Trophoblast cell (in vitro differentiated cells and primary cell): ENCODE results near the gene NPHS1.
"Not testable (repeated sequence)": the region's sequence is repeated elsewhere in the genome, so short reads cannot be mapped to it uniquely, and the experiment has no call there.

Experiments
- DNase-seq, 2 donors: peaks; one replicate each; pipeline ENCODE4 v3.0.0-alpha.2; 2016
- H2AFZ ChIP-seq: 2 replicates; pipeline ENCODE4 v1.6.1; 2013; ENCODE audit warnings: low read length, moderate library complexity, mild to moderate bottlenecking; ENCODE audit not compliant: insufficient read depth, poor library complexity
- H2AK5ac ChIP-seq: 2 replicates; pipeline ENCODE4 v1.6.1; 2013; ENCODE audit warnings: mild to moderate bottlenecking, low read length
- H2BK120ac ChIP-seq: 2 replicates; pipeline ENCODE4 v1.6.1; 2013; ENCODE audit warnings: low read length, mild to moderate bottlenecking, moderate library complexity; ENCODE audit not compliant: insufficient read depth, poor library complexity
- H2BK12ac ChIP-seq: 2 replicates; pipeline ENCODE4 v1.6.1; 2013; ENCODE audit warnings: mild to moderate bottlenecking, low read length, moderate library complexity
- H2BK5ac ChIP-seq: 2 replicates; pipeline ENCODE4 v1.6.1; 2013; ENCODE audit warnings: low read length, low read depth, moderate library complexity, mild to moderate bottlenecking; ENCODE audit not compliant: poor library complexity
- H3K14ac ChIP-seq: 2 replicates; pipeline ENCODE4 v1.6.1; 2013; ENCODE audit warnings: mild to moderate bottlenecking, low read length
- H3K18ac ChIP-seq: 2 replicates; pipeline ENCODE4 v1.6.1; 2013; ENCODE audit warnings: mild to moderate bottlenecking, low read length
- H3K23ac ChIP-seq: 2 replicates; pipeline ENCODE4 v1.6.1; 2013; ENCODE audit warnings: low read length
- H3K27ac ChIP-seq: 2 replicates; pipeline ENCODE4 v1.5.1; 2013; ENCODE audit warnings: low read depth, mild to moderate bottlenecking, inconsistent platforms, low read length, moderate library complexity
- H3K27me3 ChIP-seq: 2 replicates; pipeline ENCODE4 v1.6.1; 2013; ENCODE audit warnings: inconsistent platforms, mild to moderate bottlenecking, low read length, moderate library complexity; ENCODE audit not compliant: insufficient read depth
- H3K36me3 ChIP-seq, 2 experiments: 1 replicate in 1 of 2; 2 replicates in 1 of 2; pipeline ENCODE4 v1.6.1; 2013; ENCODE audit warnings: low read length in 2 of 2, mild to moderate bottlenecking in 2 of 2, moderate library complexity in 1 of 2; ENCODE audit not compliant: insufficient read depth in 2 of 2, control insufficient read depth in 1 of 2
- H3K4ac ChIP-seq: 2 replicates; pipeline ENCODE4 v1.6.1; 2013; ENCODE audit warnings: low read depth, mild to moderate bottlenecking, low read length, moderate library complexity
- H3K4me1 ChIP-seq, 2 experiments: 1 replicate in 1 of 2; 2 replicates in 1 of 2; pipeline ENCODE4 v1.6.1; 2013; ENCODE audit warnings: low read length in 2 of 2, mild to moderate bottlenecking in 2 of 2, moderate library complexity in 1 of 2; ENCODE audit not compliant: insufficient read depth in 2 of 2, control insufficient read depth in 1 of 2
- H3K4me2 ChIP-seq: 2 replicates; pipeline ENCODE4 v1.6.1; 2013; ENCODE audit warnings: inconsistent platforms, mild to moderate bottlenecking, low read length, moderate library complexity
- H3K4me3 ChIP-seq: 2 replicates; pipeline ENCODE4 v1.5.1; 2013; ENCODE audit warnings: mild to moderate bottlenecking, low read depth, low read length, inconsistent platforms
- H3K79me1 ChIP-seq: one replicate; pipeline ENCODE4 v1.6.1; 2013; ENCODE audit warnings: low read length
- H3K79me2 ChIP-seq: 2 replicates; pipeline ENCODE4 v1.6.1; 2013; ENCODE audit warnings: low read length, mild to moderate bottlenecking; ENCODE audit not compliant: control insufficient read depth, insufficient read depth, poor library complexity
- H3K9ac ChIP-seq: 2 replicates; pipeline ENCODE4 v1.6.1; 2013; ENCODE audit warnings: mild to moderate bottlenecking, low read length
- H3K9me3 ChIP-seq: 2 replicates; pipeline ENCODE4 v1.6.1; 2013; ENCODE audit warnings: low read depth, mild to moderate bottlenecking, control low read depth, inconsistent platforms, low read length; ENCODE audit not compliant: insufficient read depth
- H4K12ac ChIP-seq: 2 replicates; pipeline ENCODE4 v1.6.1; 2013; ENCODE audit warnings: low read depth, mild to moderate bottlenecking, low read length, moderate library complexity
- H4K8ac ChIP-seq: 2 replicates; pipeline ENCODE4 v1.6.1; 2013; ENCODE audit warnings: low read depth, mild to moderate bottlenecking, low read length, moderate library complexity
- H4K91ac ChIP-seq: one replicate; pipeline ENCODE4 v1.6.1; 2013; ENCODE audit warnings: low read depth, mild to moderate bottlenecking, low read length, moderate library complexity
- WGBS: extraction: QIAGEN DNeasy Blood & Tissue Kit; methylation state at CpG from one replicate; pipeline ENCODE4 v1.1.7; 2013; ENCODE audit warnings: missing lambda C conversion rate; ENCODE audit not compliant: insufficient read length, insufficient coverage; ENCODE audit errors: extremely low coverage; 5-methylcytosine and 5-hydroxymethylcytosine counted together

The NPHS1 gene

DNA sequence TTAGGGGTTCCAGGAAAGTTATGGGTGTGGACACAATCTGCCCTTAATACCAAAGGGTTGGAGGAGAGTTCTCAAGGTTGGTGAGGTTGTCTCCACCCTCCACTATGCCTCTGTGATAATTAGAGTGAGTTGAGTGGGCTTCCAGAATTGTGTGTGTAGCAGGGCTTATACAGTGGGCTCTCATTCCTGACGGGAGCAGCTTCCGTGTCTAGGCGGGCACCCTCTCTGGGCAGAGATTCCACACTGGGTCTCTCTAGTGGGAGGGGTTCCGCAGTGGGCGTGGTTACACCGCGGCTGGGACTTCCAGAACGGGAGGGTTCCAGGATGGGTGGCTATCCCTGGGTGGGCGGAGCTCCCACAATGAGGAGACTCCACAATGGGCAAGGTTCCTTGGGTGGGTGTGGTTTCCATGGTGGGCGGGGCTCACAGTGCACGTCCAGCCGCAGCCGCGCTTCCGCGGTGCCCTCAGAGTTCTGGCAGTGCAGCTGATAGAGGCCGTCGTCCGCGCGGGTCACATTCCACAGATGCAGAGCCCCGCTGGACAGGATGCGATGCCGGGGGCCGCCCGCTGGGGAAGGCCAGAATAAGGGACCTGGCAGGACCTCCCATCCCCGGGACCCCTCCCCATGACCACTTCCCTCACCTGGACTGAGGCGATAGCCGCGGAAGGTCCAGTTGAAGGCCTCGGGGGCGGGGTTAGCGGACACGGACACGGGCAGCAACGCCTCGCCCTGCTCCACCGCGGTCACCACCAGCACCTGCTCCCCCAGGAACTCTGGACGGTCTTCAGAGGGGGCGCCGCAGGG, 8.4 kb downstream of the NPHS1 start:
- H3K79me1 ChIP-seq = no peaks in the 10 kb centered on the region
- H3K18ac ChIP-seq = no peak overlapping the region
- no peak overlapping the region for H4K8ac ChIP-seq
- no peak overlapping the region for H4K91ac ChIP-seq
- DNase-seq = no peak
- no peak overlapping the region for H3K4me3 ChIP-seq
- H4K12ac ChIP-seq = no peak overlapping the region
- H3K27ac ChIP-seq = no peak overlapping the region
- no peak overlapping the region for H2BK5ac ChIP-seq
- H3K9me3 ChIP-seq = peaks cover 20% of the 10 kb centered on the region
- no peak overlapping the region for H2BK120ac ChIP-seq
- no peak overlapping the region for H2AK5ac ChIP-seq
- no peak overlapping the region for H3K23ac ChIP-seq
- no peak overlapping the region for H3K4me2 ChIP-seq
- no peak overlapping the region for H3K4ac ChIP-seq
- no peak overlapping the region for H2AFZ ChIP-seq
- peaks cover 3 to 7% of the 10 kb centered on the region in 2 experiments for H3K4me1 ChIP-seq
- peaks cover 33% of the 10 kb centered on the region for H3K27me3 ChIP-seq
- no peak overlapping the region for H2BK12ac ChIP-seq
- WGBS = no CpG with 5 or more reads among the region's 42 CpGs
- H3K14ac ChIP-seq = no peak overlapping the region
- no peaks in the 10 kb centered on the region for H3K79me2 ChIP-seq
- no peaks in the 10 kb centered on the region for H3K36me3 ChIP-seq
- H3K9ac ChIP-seq = no peak overlapping the region

DNA sequence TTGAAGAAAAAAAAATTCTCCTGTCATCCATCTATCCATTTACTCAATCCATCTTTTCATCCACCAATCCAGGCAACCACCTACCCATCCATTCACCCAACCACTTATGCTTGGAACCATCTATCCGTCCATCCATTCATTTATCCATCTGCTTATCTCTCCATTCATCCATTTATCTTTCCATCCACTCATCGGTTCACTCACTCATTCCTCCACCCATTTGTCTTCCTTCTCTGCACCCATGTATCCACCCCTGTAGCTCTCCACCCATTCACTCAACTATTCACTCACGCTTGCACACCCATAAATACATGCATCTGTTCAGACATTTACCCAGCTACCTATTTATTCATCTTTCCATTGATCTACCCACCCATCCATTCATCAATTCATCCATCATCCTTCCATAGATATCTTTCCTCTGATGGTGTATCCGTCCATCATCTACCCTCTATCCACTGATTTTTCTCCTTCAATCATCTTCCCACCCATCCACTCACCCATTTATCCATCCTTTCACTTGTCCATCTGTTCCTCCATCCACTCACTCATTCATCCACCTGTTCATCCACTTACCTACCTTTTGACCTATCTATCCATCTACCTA, 9.5 kb downstream of the NPHS1 start:
- no peaks in the 10 kb centered on the region for H3K36me3 ChIP-seq
- no peaks in the 10 kb centered on the region for H3K79me2 ChIP-seq
- no peak overlapping the region for H3K27ac ChIP-seq
- no peak overlapping the region for H4K8ac ChIP-seq
- H2AFZ ChIP-seq = no peak overlapping the region
- no peak overlapping the region for H3K4me2 ChIP-seq
- WGBS = no CpG with 5 or more reads among the region's 4 CpGs
- H2BK12ac ChIP-seq = no peak overlapping the region
- DNase-seq = no peak
- peaks cover 3 to 7% of the 10 kb centered on the region in 2 experiments for H3K4me1 ChIP-seq
- H3K18ac ChIP-seq = no peak overlapping the region
- no peak overlapping the region for H3K14ac ChIP-seq
- H3K27me3 ChIP-seq = peaks cover 33% of the 10 kb centered on the region
- no peak overlapping the region for H3K4me3 ChIP-seq
- H2BK120ac ChIP-seq = no peak overlapping the region
- no peaks in the 10 kb centered on the region for H3K79me1 ChIP-seq
- no peak overlapping the region for H3K4ac ChIP-seq
- H2BK5ac ChIP-seq = no peak overlapping the region
- no peak overlapping the region for H2AK5ac ChIP-seq
- no peak overlapping the region for H4K12ac ChIP-seq
- peaks cover 20% of the 10 kb centered on the region for H3K9me3 ChIP-seq
- H4K91ac ChIP-seq = no peak overlapping the region
- no peak overlapping the region for H3K9ac ChIP-seq
- no peak overlapping the region for H3K23ac ChIP-seq

DNA sequence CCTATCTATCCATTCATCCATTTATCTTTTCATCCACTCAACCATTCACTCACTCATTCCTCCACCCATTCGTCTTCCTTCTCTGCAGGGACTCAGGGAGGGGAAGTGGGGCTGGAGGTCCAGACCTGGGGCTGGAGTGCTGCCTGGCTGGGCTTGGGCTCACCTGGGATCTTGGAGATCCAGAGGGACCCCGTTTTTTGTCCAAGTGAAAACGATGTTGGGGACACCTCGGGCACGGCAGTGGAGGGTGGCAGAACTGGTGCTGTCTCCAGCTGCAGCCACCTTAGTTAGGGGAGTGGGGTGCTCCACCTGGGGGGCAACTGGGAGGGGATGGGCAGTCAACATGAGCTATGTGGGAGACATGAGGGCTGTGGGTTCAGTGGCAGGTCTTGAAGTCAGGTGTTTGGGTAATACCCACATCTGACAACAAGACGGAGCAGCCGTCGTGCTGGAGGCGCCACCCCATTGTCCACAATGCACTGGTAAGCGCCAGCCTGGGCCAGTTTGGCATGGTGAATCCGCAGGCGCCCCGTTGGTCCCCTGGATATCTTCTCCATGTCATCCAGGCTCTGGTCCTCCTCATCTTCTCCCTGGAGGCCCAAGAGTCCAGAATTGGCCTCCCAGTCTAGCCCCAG, 10.2 kb downstream of the NPHS1 start:
- H2BK5ac ChIP-seq = no peak overlapping the region
- no peak overlapping the region for H3K27ac ChIP-seq
- no peak overlapping the region for H3K9ac ChIP-seq
- no peaks in the 10 kb centered on the region for H3K79me2 ChIP-seq
- H3K14ac ChIP-seq = no peak overlapping the region
- H4K8ac ChIP-seq = no peak overlapping the region
- H3K4ac ChIP-seq = no peak overlapping the region
- WGBS = 100% methylated on average over 1 of the region's 13 CpGs
- H2AK5ac ChIP-seq = no peak overlapping the region
- DNase-seq = no peak
- H3K4me1 ChIP-seq = peaks cover 3 to 7% of the 10 kb centered on the region in 2 experiments
- H2BK120ac ChIP-seq = no peak overlapping the region
- H3K27me3 ChIP-seq = peaks cover 33% of the 10 kb centered on the region
- peaks cover 20% of the 10 kb centered on the region for H3K9me3 ChIP-seq
- H3K79me1 ChIP-seq = no peaks in the 10 kb centered on the region
- no peak overlapping the region for H3K18ac ChIP-seq
- no peak overlapping the region for H4K12ac ChIP-seq
- no peak overlapping the region for H3K4me3 ChIP-seq
- H2BK12ac ChIP-seq = no peak overlapping the region
- H2AFZ ChIP-seq = no peak overlapping the region
- no peak overlapping the region for H3K4me2 ChIP-seq
- no peaks in the 10 kb centered on the region for H3K36me3 ChIP-seq
- H4K91ac ChIP-seq = no peak overlapping the region
- no peak overlapping the region for H3K23ac ChIP-seq

DNA sequence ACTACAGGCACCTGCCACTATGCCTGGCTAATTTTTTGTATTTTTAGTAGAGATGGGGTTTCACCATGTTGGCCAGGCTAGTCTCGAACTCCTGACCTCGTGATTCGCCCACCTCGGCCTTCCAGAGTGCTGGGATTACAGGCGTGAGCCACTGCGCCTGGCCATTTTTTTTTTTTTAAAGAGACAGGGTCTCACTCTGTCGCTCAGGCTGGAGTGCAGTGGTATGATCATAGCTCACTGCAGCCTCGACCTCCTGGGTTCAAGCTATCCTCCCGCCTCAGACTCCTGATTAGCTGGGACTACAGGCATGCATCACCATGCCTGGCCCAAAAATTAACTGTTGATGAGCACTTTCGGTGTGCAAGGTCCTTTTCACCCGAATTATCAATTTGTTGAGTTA, 16.2 kb downstream of the NPHS1 start:
- not testable (repeated sequence) for H3K18ac ChIP-seq, H3K27ac ChIP-seq, H2BK12ac ChIP-seq, H3K4me2 ChIP-seq, H2BK5ac ChIP-seq, H4K8ac ChIP-seq, H3K9ac ChIP-seq, H3K36me3 ChIP-seq, H3K14ac ChIP-seq, H2AK5ac ChIP-seq, H3K4ac ChIP-seq, H3K4me1 ChIP-seq, H3K9me3 ChIP-seq, DNase-seq, H2AFZ ChIP-seq, H2BK120ac ChIP-seq, H4K91ac ChIP-seq, H3K23ac ChIP-seq, H4K12ac ChIP-seq, H3K27me3 ChIP-seq, H3K79me1 ChIP-seq, H3K79me2 ChIP-seq, H3K4me3 ChIP-seq
- WGBS = no CpG with 5 or more reads among the region's 11 CpGs
